ENCODE measurements around the gene B3GNT9.

GRCh38 chr16:67148656-67149275, 2.0 kb downstream of the B3GNT9 start:
- TF ChIP-seq CTCF (IDR thresholded peaks at IDR 0.05): no peak
- no peak for TF ChIP-seq POLR2A (IDR thresholded peaks at IDR 0.05)

Data from testis (tissue), 2 donors.